Ovary (tissue), 9 donors: Measurements from ENCODE around the gene OR4D1. TPM values are rescaled to one million over a fixed set of nuclear protein-coding genes. Genes with fewer than 3 reads are reported as not detected.

Experiments
- DNase-seq, 5 donors: peaks; one replicate each; pipeline ENCODE4 v3.0.0-alpha.2; 2019 to 2020
- H3K27ac ChIP-seq, 2 donors: fragments of 200-600 bp; one replicate each; pipeline versions ENCODE4 v1.5.1 to v1.8.0; 2019 to 2022
- H3K27me3 ChIP-seq: fragments of 200-600 bp; one replicate; pipeline ENCODE4 v1.8.0; 2022
- H3K36me3 ChIP-seq: fragments of 200-600 bp; sonication (generic); one replicate; pipeline ENCODE4 v1.5.1; 2019
- H3K4me1 ChIP-seq: one replicate; pipeline ENCODE4 v1.8.1; 2013; ENCODE audit warnings: mild to moderate bottlenecking, moderate library complexity; ENCODE audit not compliant: insufficient read depth
- H3K4me3 ChIP-seq: fragments of 200-600 bp; sonication (generic); one replicate; pipeline ENCODE4 v1.5.1; 2017
- H3K9me3 ChIP-seq, 2 donors: fragments of 200-600 bp in 1 of 2; sonication (generic) in 1 of 2; one replicate each; pipeline versions ENCODE4 v1.5.1 to v1.8.1; 2013 to 2019; ENCODE audit warnings: mild to moderate bottlenecking in 1 of 2, moderate library complexity in 1 of 2
- EP300 ChIP-seq: sonication (generic); formaldehyde crosslinking; IDR thresholded peaks from one replicate; pipeline ENCODE4 v1.6.1; 2017; ENCODE audit warnings: antibody characterized with exemption
- POLR2A ChIP-seq: fragments of 450-650 bp; IDR thresholded peaks from one replicate; pipeline ENCODE4 v1.6.1; 2017; ENCODE audit warnings: antibody characterized with exemption, mild to moderate bottlenecking, moderate library complexity
- WGBS, 3 donors: extraction: QIAGEN DNeasy Blood & Tissue Kit in 1 of 3; methylation state at CpG; one replicate each; pipeline versions ENCODE4 v1.1.5 to v1.1.7; 2013 to 2017; 5-methylcytosine and 5-hydroxymethylcytosine counted together
- intact Hi-C, 4 donors: fragments of 100-400 bp; cut with DNase I; formaldehyde crosslinking; loops; one replicate each; pipeline versions ENCODE4 v1.11.0 to v1.15.1; 2022 to 2023
- polyA plus RNA-seq, 2 donors: library from polyadenylated mRNA; stranded (reverse); fragments of 200-250 nt in 1 of 2; fragments of 350-450 nt in 1 of 2; fragmentation: Illumina TruSeq in 1 of 2; extraction: RNeasy Lipid Tissue Mini Kit (QIAGEN cat#74804) in 1 of 2; gene quantifications; one replicate each; pipeline ENCODE4 v1.2.3, GENCODE V29; 2013 to 2014
- total RNA-seq, 7 donors: library from RNA; depleted of rRNA in 2 of 7; stranded (reverse); fragments of >200 nt in 2 of 7; fragmentation: NEBNext Ultra II Directional in 3 of 7; extraction: Animal tissue kit (Norgen Biotek cat#: 25700) in 3 of 7; gene quantifications; one replicate each; pipeline versions ENCODE4 v1.1.0 to v1.2.4, GENCODE V29; 2016 to 2023
- TF ChIP-seq, protein P1 (sequence below), 3 donors: fragments of 450-650 bp in 2 of 3; fragments of 200-600 bp in 1 of 3; IDR thresholded peaks; one replicate each; pipeline versions ENCODE4 v1.5.1 to v1.8.0; 2016 to 2022; ENCODE audit warnings: antibody characterized with exemption in 3 of 3, mild to moderate bottlenecking in 1 of 3
- donor health status: DM: no; HTN: no; CAD: no; lungs with moderate emphysema.
- donor health status: DM: no; HTN: no; CAD: no.
- donor health status: Bipolar disorder and iron deficiency.
- donor health status: DM: yes; HTN: yes; CAD: no.
- donor health status: DM: no; HTN: no; CAD: no.
- donor health status: DM: yes; HTN: yes; CAD: no.

OR4D1 gene
- total and polyA plus RNA-seq, 9 donors = 0.03 TPM; not detected in 8

DNA sequence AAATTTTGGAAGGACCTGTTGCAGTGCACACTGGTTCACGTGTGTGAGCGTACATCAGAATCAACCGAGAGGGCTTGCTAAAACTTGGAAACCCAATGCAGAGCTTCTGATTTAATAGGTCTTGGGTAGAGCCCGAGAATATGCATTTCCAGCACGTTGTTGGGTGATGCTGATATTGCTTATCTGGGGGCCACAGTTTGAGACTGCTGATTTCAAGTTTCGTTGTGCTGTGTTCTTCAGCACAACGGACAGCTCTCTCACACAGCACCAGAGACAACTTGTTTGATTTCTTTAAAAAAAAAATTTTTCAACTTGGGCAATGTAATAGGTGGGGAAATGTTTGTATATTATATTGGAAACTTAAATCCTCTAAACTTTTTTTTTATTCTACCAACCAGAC, 28.0 kb downstream of the OR4D1 start:
- no peak for DNase-seq
- Histone ChIP-seq H3K4me1 (no peaks in the 10 kb centered on the region), H3K27me3 (no peaks in the 10 kb centered on the region), H3K9me3 (no peaks in the 10 kb centered on the region), H3K4me3 (no peak overlapping the region), H3K27ac (no peak overlapping the region), H3K36me3 (no peaks in the 10 kb centered on the region)
- intact Hi-C loops = no loop called here
- TF ChIP-seq POLR2A (no peak), EP300 (no peak)
- TF ChIP-seq, protein P1, sequence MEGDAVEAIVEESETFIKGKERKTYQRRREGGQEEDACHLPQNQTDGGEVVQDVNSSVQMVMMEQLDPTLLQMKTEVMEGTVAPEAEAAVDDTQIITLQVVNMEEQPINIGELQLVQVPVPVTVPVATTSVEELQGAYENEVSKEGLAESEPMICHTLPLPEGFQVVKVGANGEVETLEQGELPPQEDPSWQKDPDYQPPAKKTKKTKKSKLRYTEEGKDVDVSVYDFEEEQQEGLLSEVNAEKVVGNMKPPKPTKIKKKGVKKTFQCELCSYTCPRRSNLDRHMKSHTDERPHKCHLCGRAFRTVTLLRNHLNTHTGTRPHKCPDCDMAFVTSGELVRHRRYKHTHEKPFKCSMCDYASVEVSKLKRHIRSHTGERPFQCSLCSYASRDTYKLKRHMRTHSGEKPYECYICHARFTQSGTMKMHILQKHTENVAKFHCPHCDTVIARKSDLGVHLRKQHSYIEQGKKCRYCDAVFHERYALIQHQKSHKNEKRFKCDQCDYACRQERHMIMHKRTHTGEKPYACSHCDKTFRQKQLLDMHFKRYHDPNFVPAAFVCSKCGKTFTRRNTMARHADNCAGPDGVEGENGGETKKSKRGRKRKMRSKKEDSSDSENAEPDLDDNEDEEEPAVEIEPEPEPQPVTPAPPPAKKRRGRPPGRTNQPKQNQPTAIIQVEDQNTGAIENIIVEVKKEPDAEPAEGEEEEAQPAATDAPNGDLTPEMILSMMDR (IDR thresholded peaks at IDR 0.05) = no peak
- 32 to 37% (median 33%) methylated on average over 7 of the region's 7 CpGs for WGBS, 3 donors

DNA sequence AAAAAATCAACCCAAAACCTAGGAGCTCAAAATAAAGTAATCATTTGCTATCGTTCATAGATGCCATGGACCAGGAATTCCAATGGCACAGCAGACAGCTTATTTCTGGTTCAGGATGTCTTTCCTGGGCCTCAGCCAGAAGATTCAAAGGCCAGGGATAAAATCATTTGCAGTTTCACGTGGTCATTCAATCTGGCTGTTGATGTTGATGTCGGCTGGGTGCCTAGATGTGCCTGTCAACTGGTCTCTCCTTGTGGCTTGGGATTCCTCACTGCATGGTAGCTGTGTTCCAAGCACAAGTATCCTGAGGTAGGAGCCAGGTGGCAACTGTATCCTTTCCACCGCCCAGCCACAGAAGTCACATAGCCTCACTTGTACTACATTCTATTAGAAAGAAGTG, 33.6 kb downstream of the OR4D1 start:
- TF ChIP-seq POLR2A = no peak
- TF ChIP-seq, protein P1 (IDR thresholded peaks at IDR 0.05) = no peak
- no peak for TF ChIP-seq EP300
- no peak overlapping the region for H3K4me3 ChIP-seq
- H3K27me3 ChIP-seq = no peaks in the 10 kb centered on the region
- no peaks in the 10 kb centered on the region for H3K4me1 ChIP-seq
- no peak for DNase-seq
- WGBS, 3 donors = 63 to 80% (median 65%) methylated on average over 4 of the region's 4 CpGs
- H3K27ac ChIP-seq = no peak overlapping the region
- intact Hi-C loops = no loop called here
- H3K9me3 ChIP-seq = no peaks in the 10 kb centered on the region
- no peaks in the 10 kb centered on the region for H3K36me3 ChIP-seq

DNA sequence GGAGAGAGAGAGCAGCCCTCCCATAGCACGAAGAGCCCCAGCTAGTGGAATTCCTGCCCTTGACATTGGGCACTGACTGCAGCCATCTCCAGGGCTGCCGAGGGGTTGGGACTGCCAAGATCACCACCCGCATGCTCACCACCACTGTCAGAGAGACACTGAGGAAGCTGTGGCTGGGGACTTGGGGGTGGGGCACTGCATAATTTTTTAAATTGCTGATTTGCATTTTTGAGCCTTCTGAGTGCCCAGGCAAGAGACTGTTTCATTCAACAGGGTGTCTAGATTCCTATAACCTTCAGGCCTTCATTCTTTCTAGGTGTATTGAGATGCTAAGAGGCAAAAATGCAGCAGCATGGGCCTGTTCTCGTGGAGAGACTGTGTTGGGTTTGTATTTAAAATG, 35.3 kb downstream of the OR4D1 start:
- 70 to 78% (median 78%) methylated on average over 4 of the region's 4 CpGs for WGBS, 3 donors
- Histone ChIP-seq H3K27me3 (no peaks in the 10 kb centered on the region), H3K36me3 (no peaks in the 10 kb centered on the region), H3K4me1 (no peaks in the 10 kb centered on the region), H3K9me3 (no peaks in the 10 kb centered on the region), H3K4me3 (no peak overlapping the region), H3K27ac (no peak overlapping the region)
- intact Hi-C loops = no loop called here
- TF ChIP-seq, protein P1 (IDR thresholded peaks at IDR 0.05) = no peak
- no peak for TF ChIP-seq EP300
- no peak for TF ChIP-seq POLR2A
- no peak for DNase-seq

DNA sequence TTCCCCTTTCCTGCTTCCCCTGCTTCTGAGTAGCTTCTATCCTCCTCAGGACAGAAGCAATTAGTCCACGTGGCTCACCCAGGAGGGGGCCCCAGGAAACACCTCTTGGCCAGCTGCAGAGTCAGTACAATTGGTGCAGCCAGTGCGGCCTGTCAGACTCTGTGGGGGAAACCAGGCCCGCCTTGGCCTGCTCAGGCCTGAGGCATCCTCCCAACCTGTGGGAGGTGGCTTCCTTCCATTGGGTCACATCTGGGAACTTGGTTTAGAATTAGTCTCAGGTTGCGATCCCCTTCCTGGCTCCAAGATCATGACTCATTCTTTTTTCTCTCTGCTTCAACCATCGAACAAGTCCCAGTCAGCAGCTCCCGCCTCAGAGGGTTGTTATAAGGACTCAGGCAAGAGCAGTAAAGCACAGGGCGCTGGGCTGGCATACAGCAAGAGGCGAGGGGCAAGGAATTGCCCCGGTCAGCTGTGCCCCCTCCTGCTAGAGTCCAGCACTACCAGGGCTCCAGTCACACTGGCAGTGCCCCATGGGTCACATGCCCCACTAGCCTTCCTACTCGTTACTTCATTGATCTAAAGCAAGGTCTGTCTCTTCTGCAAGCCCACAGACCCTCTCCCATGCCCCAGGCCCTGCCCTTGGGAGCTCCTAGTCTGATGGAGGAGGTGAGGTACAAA, 36.3 kb downstream of the OR4D1 start:
- H3K36me3 ChIP-seq = no peaks in the 10 kb centered on the region
- no peak overlapping the region for H3K27ac ChIP-seq
- H3K27me3 ChIP-seq = no peaks in the 10 kb centered on the region
- no peak for DNase-seq
- 45 to 48% (median 46%) methylated on average over 10 of the region's 10 CpGs for WGBS, 3 donors
- no peaks in the 10 kb centered on the region for H3K9me3 ChIP-seq
- TF ChIP-seq, protein P1 (IDR thresholded peaks at IDR 0.05) = no peak
- TF ChIP-seq EP300 (no peak), POLR2A (no peak)
- H3K4me3 ChIP-seq = no peak overlapping the region
- no peaks in the 10 kb centered on the region for H3K4me1 ChIP-seq
- intact Hi-C loops = no loop called here
